Glomerular endothelial cell (primary cell): ENCODE results near the gene RARA. TPM values are rescaled to one million over a fixed set of nuclear protein-coding genes. Genes with fewer than 3 reads are reported as not detected.
"Not testable (repeated sequence)": the region's sequence is repeated elsewhere in the genome, so short reads cannot be mapped to it uniquely, and the experiment has no call there.

Experiments
- DNase-seq: peaks from one replicate; pipeline ENCODE4 v3.0.0-alpha.2; 2011; ENCODE audit warnings: low read depth, low spot score; ENCODE audit errors: extremely low read depth
- total RNA-seq: library from RNA; depleted of rRNA; stranded (reverse); fragments of >200 nt; gene quantifications from 2 replicates; pipeline ENCODE4 v1.2.3, GENCODE V29; 2015

Gene RARA
- total RNA-seq, 1 donor from 2014 or later = 60.4 TPM

GRCh38 chr17:40355804-40356758, 47.1 kb downstream of the RARA start:
- DNase-seq = no peak

- DNase-seq = no peak
These were observed 48.3 kb downstream of the RARA start for GRCh38 chr17:40356990-40357881.

- peak; percentile 56 for DNase-seq
These were observed 49.5 kb downstream of the RARA start for GRCh38 chr17:40358323-40359038.

- no peak for DNase-seq
These were observed 51.1 kb downstream of the RARA start for GRCh38 chr17:40360091-40360490.

- DNase-seq = no peak
These were observed 52.3 kb downstream of the RARA start for GRCh38 chr17:40361063-40361924.

- DNase-seq = no peak
These were observed 53.1 kb downstream of the RARA start for GRCh38 chr17:40361925-40362695.

GRCh38 chr17:40362696-40363110, 53.7 kb downstream of the RARA start:
- DNase-seq = no peak

GRCh38 chr17:40363111-40363827, 54.3 kb downstream of the RARA start:
- no peak for DNase-seq

- DNase-seq = no peak
These were observed 55.3 kb downstream of the RARA start, which contains the start of gene GJD3 for GRCh38 chr17:40364121-40364861. Gene GJD3, minus strand, starts transcription at chr17:40364737. Its CDS starts 922 bp downstream, at chr17:40363815.

GRCh38 chr17:40364906-40365305, 55.9 kb downstream of the RARA start:
- no peak for DNase-seq

GRCh38 chr17:40366076-40366860, 57.3 kb downstream of the RARA start:
- no peak for DNase-seq

- DNase-seq = no peak
These were observed 58.0 kb downstream of the RARA start for GRCh38 chr17:40366861-40367518.

GRCh38 chr17:40367728-40368127, 58.7 kb downstream of the RARA start:
- not testable (repeated sequence) for DNase-seq

- DNase-seq = no peak
These were observed 60.9 kb downstream of the RARA start for GRCh38 chr17:40369923-40370322.

- DNase-seq = no peak
These were observed 62.4 kb downstream of the RARA start for GRCh38 chr17:40371261-40371929.

GRCh38 chr17:40372031-40372430, 63.1 kb downstream of the RARA start:
- DNase-seq = no peak
